Effector CD4-positive, alpha-beta T cell (primary cell): ENCODE measurements around the gene APOH.

Source experiments
- DNase-seq: peaks from one replicate; pipeline ENCODE4 v3.0.0-alpha.2; 2020

APOH gene

GRCh38 chr17:66191593-66192377 is 37.4 kb downstream of the APOH start, which contains the start of gene CEP112:
CEP112 (minus strand) TSS chr17:66192133.
- DNase-seq = peak; percentile 87

GRCh38 chr17:66190738-66191592 is 38.2 kb downstream of the APOH start:
- DNase-seq = no peak

GRCh38 chr17:66187718-66188117 is 41.5 kb downstream of the APOH start:
- no peak for DNase-seq

- no peak for DNase-seq
Observed at GRCh38 chr17:66185862-66186261, 43.4 kb downstream of the APOH start.

GRCh38 chr17:66184392-66184791 is 44.8 kb downstream of the APOH start:
- DNase-seq = no peak

- no peak for DNase-seq
Observed at GRCh38 chr17:66183529-66183928, 45.7 kb downstream of the APOH start.

GRCh38 chr17:66178642-66179041 is 50.6 kb downstream of the APOH start:
- no peak for DNase-seq

GRCh38 chr17:66177048-66177447 is 52.2 kb downstream of the APOH start:
- no peak for DNase-seq

GRCh38 chr17:66175892-66176291 is 53.3 kb downstream of the APOH start:
- no peak for DNase-seq

- DNase-seq = no peak
Observed at GRCh38 chr17:66172691-66173223, 56.5 kb downstream of the APOH start.

- no peak for DNase-seq
Observed at GRCh38 chr17:66172144-66172543, 57.1 kb downstream of the APOH start.

- DNase-seq = no peak
Observed at GRCh38 chr17:66171692-66172091, 57.5 kb downstream of the APOH start.

- DNase-seq = no peak
Observed at GRCh38 chr17:66171172-66171571, 58.0 kb downstream of the APOH start.

GRCh38 chr17:66169839-66170238 is 59.4 kb downstream of the APOH start:
- no peak for DNase-seq

GRCh38 chr17:66167189-66167815 is 61.9 kb downstream of the APOH start:
- no peak for DNase-seq

- peak; percentile 5 for DNase-seq
Observed at GRCh38 chr17:66165537-66166123, 63.6 kb downstream of the APOH start.
